OCI-LY3 (cell line): ENCODE measurements around the gene CCNI.
"Not testable (repeated sequence)": the region's sequence is repeated elsewhere in the genome, so short reads cannot be mapped to it uniquely, and the experiment has no call there.

Experiments used
- H2AFZ ChIP-seq: fragments of 200-600, 300-600 bp; shearing (Covaris generic); 2 replicates; pipeline ENCODE4 v1.6.0; 2014; ENCODE audit warnings: antibody characterized with exemption, low read depth, low read length
- H3K27ac ChIP-seq: fragments of 200-600, 300-600 bp; sonication (generic); 2 replicates; pipeline ENCODE4 v1.5.1; 2014; ENCODE audit warnings: mild to moderate bottlenecking, low read length, moderate library complexity, mixed read lengths
- H3K27me3 ChIP-seq: fragments of 200-600, 300-600 bp; sonication (generic); 2 replicates; pipeline ENCODE4 v1.6.1; 2014; ENCODE audit warnings: low read depth, low read length, mixed read lengths
- H3K36me3 ChIP-seq: fragments of 200-600, 300-600 bp; sonication (generic); replicated peaks from 2 replicates; pipeline ENCODE3; 2014; ENCODE audit warnings: low read depth, low read length, mixed read lengths
- H3K4me1 ChIP-seq: fragments of 300-600, 200-600 bp; sonication (generic); 2 replicates; pipeline ENCODE4 v1.6.1; 2014; ENCODE audit warnings: low read length, mixed read lengths
- H3K4me2 ChIP-seq: fragments of 200-600, 300-600 bp; sonication (generic); 2 replicates; pipeline ENCODE4 v1.6.1; 2014; ENCODE audit warnings: low read length, mixed read lengths
- H3K4me3 ChIP-seq: fragments of 300-600, 200-600 bp; sonication (generic); 2 replicates; pipeline ENCODE4 v1.5.1; 2014; ENCODE audit warnings: antibody characterized with exemption, mild to moderate bottlenecking, low read length, moderate library complexity
- H3K79me2 ChIP-seq: fragments of 300-600, 200-600 bp; shearing (Covaris generic); 2 replicates; pipeline ENCODE4 v1.6.1; 2014; ENCODE audit warnings: mild to moderate bottlenecking, low read length, mixed read lengths
- H3K9ac ChIP-seq: fragments of 300-600, 200-600 bp; shearing (Covaris generic); 2 replicates; pipeline ENCODE4 v1.6.0; 2014; ENCODE audit warnings: mild to moderate bottlenecking, low read length, moderate library complexity
- H3K9me3 ChIP-seq: fragments of 200-600, 300-600 bp; shearing (Covaris generic); 2 replicates; pipeline ENCODE4 v1.6.1; 2014; ENCODE audit warnings: low read length, mixed read lengths; ENCODE audit not compliant: insufficient read depth
- H4K20me1 ChIP-seq: fragments of 200-600, 300-600 bp; sonication (generic); 2 replicates; pipeline ENCODE4 v1.6.1; 2016; ENCODE audit warnings: low read length, mixed read lengths; ENCODE audit not compliant: insufficient read depth
- CTCF ChIP-seq: fragments of 200-600, 300-600 bp; sonication (generic); IDR thresholded peaks from 2 replicates; pipeline ENCODE4 v1.5.1; 2014; ENCODE audit warnings: antibody characterized with exemption, low read length, low read depth
- EZH2phosphoT487 ChIP-seq: fragments of 200-600 bp; shearing (Covaris generic); IDR thresholded peaks from 2 replicates; pipeline ENCODE4 v1.6.1; 2018; ENCODE audit warnings: antibody characterized with exemption, mixed run types, low read depth

CCNI gene

GRCh38 chr4:77073106-77073809 lies 2.5 kb downstream of the CCNI start:
- Histone ChIP-seq H3K27me3 (no peaks in the 10 kb centered on the region), H3K79me2 (peaks cover 80% of the 10 kb centered on the region), H2AFZ (no peak overlapping the region), H3K36me3 (no peaks in the 10 kb centered on the region), H3K4me1 (peaks cover 27% of the 10 kb centered on the region), H3K9ac (peak overlapping the region; percentile 100; the same call in 1 of the 2 replicates), H3K4me3 (peak overlapping the region; percentile 99), H4K20me1 (peaks cover 63% of the 10 kb centered on the region), H3K27ac (no peak overlapping the region), H3K4me2 (peak overlapping the region; percentile 88), H3K9me3 (no peaks in the 10 kb centered on the region)
- TF ChIP-seq CTCF, result no peak
- no peak for TF ChIP-seq EZH2phosphoT487

- Histone ChIP-seq H3K4me3 (no peak overlapping the region), H3K27me3 (no peaks in the 10 kb centered on the region), H3K27ac (no peak overlapping the region), H3K4me1 (peaks cover 27% of the 10 kb centered on the region), H3K36me3 (no peaks in the 10 kb centered on the region), H3K4me2 (peak overlapping the region; percentile 88), H3K9me3 (no peaks in the 10 kb centered on the region), H4K20me1 (peaks cover 73% of the 10 kb centered on the region), H3K79me2 (peaks cover 88% of the 10 kb centered on the region), H3K9ac (no peak overlapping the region), H2AFZ (no peak overlapping the region)
- no peak for TF ChIP-seq CTCF
These were observed 3.5 kb downstream of the CCNI start for GRCh38 chr4:77072195-77072753.

DNA sequence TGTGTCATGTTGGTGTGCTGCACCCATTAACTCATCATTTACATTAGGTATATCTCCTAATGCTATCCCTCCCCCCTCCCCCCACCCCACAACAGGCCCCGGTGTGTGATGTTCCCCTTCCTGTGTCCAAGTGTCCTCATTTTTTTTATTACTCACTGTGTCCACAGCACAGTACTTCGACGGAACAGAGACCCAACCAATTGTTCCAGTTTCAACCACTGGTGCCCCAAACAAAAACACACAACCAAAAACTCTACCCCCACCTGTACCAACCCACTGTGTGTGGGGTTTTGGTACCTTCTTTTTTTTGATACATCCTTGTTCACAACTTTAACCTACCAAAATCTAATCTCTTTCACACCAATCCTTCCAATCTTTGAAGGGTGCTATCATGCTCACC lies 6.3 kb downstream of the CCNI start:
- not testable (repeated sequence) for H3K9ac ChIP-seq, H3K36me3 ChIP-seq, H3K4me2 ChIP-seq, H3K4me3 ChIP-seq, H3K27ac ChIP-seq, H3K27me3 ChIP-seq, H3K9me3 ChIP-seq, H2AFZ ChIP-seq
- Histone ChIP-seq H3K4me1 (peaks cover 23% of the 10 kb centered on the region), H4K20me1 (peaks cover 79% of the 10 kb centered on the region), H3K79me2 (peaks cover 99% of the 10 kb centered on the region)

DNA sequence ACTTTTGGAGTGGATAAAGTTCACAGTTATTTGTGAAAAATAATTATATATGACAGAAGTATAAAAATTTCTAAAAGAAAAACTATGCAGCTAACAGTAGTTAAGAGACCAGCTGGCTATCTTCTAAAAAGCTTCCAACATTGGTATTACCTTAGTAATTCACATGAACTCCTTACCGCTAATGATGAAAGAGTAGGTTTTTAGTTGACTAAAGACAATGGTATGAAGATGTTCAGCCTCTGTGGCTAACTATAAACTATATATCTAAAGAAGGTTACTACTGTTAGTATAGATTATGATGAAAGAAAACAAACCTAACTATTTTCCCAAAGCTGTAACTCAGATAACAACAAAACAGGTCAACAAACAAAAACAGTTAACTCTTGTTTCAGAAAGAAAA lies 10.4 kb downstream of the CCNI start:
- Histone ChIP-seq H2AFZ (no peak overlapping the region), H3K27ac (no peak overlapping the region), H4K20me1 (peaks cover 46% of the 10 kb centered on the region), H3K79me2 (peaks cover 77% of the 10 kb centered on the region), H3K4me3 (no peak overlapping the region), H3K9me3 (no peaks in the 10 kb centered on the region), H3K9ac (no peak overlapping the region), H3K27me3 (no peaks in the 10 kb centered on the region), H3K4me1 (no peaks in the 10 kb centered on the region), H3K4me2 (no peak overlapping the region), H3K36me3 (peaks cover 29% of the 10 kb centered on the region)
- TF ChIP-seq EZH2phosphoT487, result no peak
- TF ChIP-seq CTCF, result no peak
